ENCODE data around the gene IL4R.

DNA sequence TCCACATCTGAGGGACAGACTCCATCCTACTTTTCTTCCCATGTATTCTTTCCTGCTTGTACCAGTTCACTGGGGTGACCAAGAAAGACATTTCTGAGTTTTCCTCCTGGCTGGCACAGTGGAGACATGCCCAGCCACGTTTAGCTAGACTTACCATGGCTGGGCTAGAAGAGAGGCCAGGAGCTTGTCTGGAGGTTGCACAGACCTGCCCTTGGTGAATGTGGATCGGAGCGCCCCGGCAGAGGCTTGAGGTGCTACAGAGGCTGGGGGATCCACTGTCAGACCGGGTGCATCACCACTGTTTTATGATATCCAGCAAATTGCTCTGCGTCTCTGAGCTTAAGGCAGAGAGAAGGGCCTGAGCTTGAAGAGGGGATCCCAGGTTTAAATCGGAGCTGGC, 3.5 kb downstream of the IL4R start:
- TF ChIP-seq MAX (IDR thresholded peaks at IDR 0.05) (no peak), CTCF (IDR thresholded peaks at IDR 0.05; ENCODE audit: low read depth, low read length, missing input control) (no peak), ZBTB33 (IDR thresholded peaks at IDR 0.05) (no peak), JUND (IDR thresholded peaks at IDR 0.05) (no peak), HNF4G (IDR thresholded peaks at IDR 0.05) (no peak), EGR1 (IDR thresholded peaks at IDR 0.05; ENCODE audit: low read depth in 2 of 2) (no peak)
